GM18520 (cell line): ENCODE measurements around the gene ARHGAP44.
"Not testable (repeated sequence)": the region's sequence is repeated elsewhere in the genome, so short reads cannot be mapped to it uniquely, and the experiment has no call there.

ENCODE experiments used
- ATAC-seq: cut with Tn5 transposase; IDR thresholded peaks from one replicate; pipeline ENCODE4 v1.9.1; 2021; ENCODE audit not compliant: unreplicated experiment

Gene ARHGAP44

GRCh38 chr17:12958786-12959185 is 169.5 kb downstream of the ARHGAP44 start:
- no peak for ATAC-seq

DNA sequence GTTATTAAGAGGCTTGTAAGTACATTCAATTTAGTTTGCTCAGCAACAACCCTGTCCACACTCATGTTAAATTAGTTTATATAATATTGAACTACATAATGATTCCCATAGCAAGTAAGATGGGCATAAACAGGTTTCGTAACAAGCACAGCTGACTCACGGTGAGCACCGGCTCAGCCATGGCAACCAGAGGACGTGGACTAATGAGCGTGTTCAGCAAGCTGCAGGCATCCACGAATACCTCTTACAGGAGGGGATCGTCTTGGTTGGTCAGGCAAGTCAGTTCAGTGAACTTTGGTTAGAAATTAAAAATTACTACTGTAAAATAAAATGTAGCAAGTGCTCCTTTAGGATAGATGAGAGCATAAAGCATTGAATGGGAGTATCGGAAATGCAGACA is 170.1 kb downstream of the ARHGAP44 start:
- no peak for ATAC-seq

GRCh38 chr17:12961655-12962054 is 172.4 kb downstream of the ARHGAP44 start:
- ATAC-seq, result no peak

DNA sequence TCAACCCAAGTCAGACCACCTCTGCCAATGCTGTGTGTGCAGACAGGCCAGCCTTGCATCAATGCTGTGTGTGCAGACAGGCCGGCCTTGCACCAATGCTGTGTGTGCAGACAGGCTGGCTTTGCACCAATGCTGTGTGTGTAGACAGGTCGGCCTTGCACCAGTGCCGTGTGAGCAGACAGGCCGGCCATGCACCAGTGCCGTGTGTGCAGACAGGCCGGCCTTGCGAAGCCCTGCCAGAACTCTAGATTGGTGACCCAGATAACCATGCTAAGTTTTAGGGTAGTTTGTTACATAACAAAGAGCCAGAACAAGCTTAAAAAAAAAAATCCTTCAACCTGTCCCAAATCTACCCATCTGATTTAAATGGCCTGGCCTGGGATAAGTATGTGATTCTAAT is 174.2 kb downstream of the ARHGAP44 start:
- ATAC-seq, result no peak

DNA sequence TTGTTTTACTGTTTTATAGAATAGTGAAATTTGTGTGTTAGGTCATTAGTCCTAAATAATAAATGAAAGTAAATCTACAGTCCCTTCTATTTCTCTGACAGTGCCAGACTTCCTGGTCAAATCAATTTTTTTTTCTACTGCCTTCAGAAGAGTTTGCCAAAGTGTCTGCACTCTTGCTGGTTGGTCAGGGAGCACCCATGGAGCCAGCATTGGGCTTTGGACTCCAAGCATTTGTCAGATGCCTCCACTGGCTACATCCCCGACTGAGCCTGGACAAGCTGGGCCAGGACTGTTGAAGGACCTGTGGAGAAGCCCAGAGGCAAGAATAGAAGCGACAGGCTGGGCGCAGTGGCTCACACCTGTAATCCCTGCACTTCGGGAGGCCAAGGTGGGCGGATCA is 174.9 kb downstream of the ARHGAP44 start:
- no peak for ATAC-seq

- ATAC-seq, result no peak
Observed at GRCh38 chr17:12964840-12965239, 175.5 kb downstream of the ARHGAP44 start.

- no peak for ATAC-seq
Observed at GRCh38 chr17:12965988-12966387, 176.7 kb downstream of the ARHGAP44 start.

GRCh38 chr17:12966413-12966812 is 177.1 kb downstream of the ARHGAP44 start:
- ATAC-seq, result no peak

- no peak for ATAC-seq
Observed at GRCh38 chr17:12967962-12968361, 178.7 kb downstream of the ARHGAP44 start.

GRCh38 chr17:12973496-12974004 is 184.3 kb downstream of the ARHGAP44 start:
- no peak for ATAC-seq

- ATAC-seq, result no peak
Observed at GRCh38 chr17:12974005-12974531, 184.8 kb downstream of the ARHGAP44 start.

GRCh38 chr17:12977008-12977751 is 187.9 kb downstream of the ARHGAP44 start:
- ATAC-seq, result no peak

GRCh38 chr17:12978787-12979186 is 189.5 kb downstream of the ARHGAP44 start:
- ATAC-seq, result not testable (repeated sequence)

GRCh38 chr17:12979246-12979645 is 189.9 kb downstream of the ARHGAP44 start:
- ATAC-seq, result no peak

GRCh38 chr17:12979826-12980500 is 190.7 kb downstream of the ARHGAP44 start:
- no peak for ATAC-seq

- no peak for ATAC-seq
Observed at GRCh38 chr17:12982224-12982623, 192.9 kb downstream of the ARHGAP44 start.

- no peak for ATAC-seq
Observed at GRCh38 chr17:12983991-12984884, 194.9 kb downstream of the ARHGAP44 start.

DNA sequence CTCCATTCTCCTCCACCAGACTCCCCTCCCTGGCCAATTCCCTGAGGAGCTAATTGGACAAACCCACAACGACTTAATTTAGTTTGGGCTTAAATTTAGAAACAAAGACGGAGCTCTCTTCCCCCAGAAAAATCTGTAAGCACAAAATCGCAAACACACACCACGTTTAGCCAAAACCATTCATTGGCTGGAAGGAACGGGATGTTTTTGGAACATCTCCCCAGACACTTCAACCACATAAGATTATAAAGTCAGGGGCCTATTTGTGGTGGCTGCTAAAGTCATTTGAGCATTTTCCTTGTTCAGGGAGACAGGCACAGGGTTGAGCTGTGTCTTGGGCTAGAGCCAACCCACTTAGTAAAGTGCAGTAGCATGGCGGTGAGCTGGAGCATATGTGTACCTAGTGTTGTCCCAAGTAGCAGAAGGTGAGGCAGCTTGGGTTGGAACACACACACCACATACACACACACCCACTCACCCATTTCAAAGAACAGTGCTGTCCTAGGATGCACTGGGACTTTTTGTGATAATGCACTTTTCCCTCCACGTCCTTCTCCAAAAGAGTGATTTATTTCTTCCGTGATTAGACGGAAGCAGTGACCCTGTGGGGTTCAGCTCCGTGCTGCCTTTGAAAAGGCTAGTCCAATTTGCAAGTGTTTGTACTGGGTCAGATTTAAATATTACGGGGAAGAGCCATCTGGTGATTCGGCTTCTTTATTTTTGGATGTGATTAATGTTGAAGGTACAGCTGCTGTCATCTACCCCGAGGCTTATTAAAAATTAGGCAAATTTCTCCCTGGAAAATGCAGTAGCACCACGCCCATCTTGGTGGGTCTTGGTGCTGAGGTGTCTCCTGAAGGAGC is 196.4 kb downstream of the ARHGAP44 start:
- no peak for ATAC-seq

DNA sequence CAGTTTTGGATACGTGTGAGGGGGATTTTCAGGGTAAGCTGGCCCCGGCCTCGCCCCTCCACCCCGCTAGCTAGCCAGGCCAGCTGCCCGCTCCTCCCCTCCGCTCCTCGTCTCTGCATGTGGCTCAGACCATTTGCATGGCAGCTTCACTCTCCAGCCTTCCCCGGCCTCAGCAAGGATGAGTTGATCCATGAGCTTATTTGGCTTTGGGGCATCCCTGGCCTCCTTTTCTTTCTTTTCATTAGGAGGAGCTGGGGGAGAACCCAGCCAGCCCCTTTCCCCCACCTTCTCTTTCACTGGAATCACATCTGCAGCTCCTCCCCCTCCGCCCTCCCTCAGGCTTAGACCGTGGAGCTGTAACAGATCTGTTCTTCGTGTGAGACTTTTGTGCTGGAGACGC is 197.8 kb downstream of the ARHGAP44 start:
- no peak for ATAC-seq
